Activated CD8-positive, alpha-beta memory T cell treated with anti-CD3 and anti-CD28 coated beads, Interleukin-2, amount 10 ng/mL, durations not matched to agents 7 days and 5 days (primary cell): Measurements from ENCODE around the gene SGMS1. TPM values are rescaled to one million over a fixed set of nuclear protein-coding genes. Genes with fewer than 3 reads are reported as not detected.
A peak's percentile ranks its signal among the peaks of the same experiment; 100 is the strongest.
"Not testable (repeated sequence)": the region's sequence is repeated elsewhere in the genome, so short reads cannot be mapped to it uniquely, and the experiment has no call there.

Source experiments
- ATAC-seq: fragments of 150-1000 bp; cut with Tn5 transposase; one replicate; pipeline ENCODE4 v1.10.0; 2021; ENCODE audit warnings: moderate library complexity
- CTCF ChIA-PET: fragments of 350-600 bp; sonication (Branson Sonifier 250); formaldehyde crosslinking; loops from one replicate; lab custom pipeline; 2021; ENCODE audit warnings: antibody characterized with exemption; lab: Charles Lee
- DNase-seq: peaks from one replicate; pipeline ENCODE4 v3.0.0-alpha.2; 2020
- H3K27ac Mint-ChIP-seq: one replicate; pipeline ENCODE4 v1.8.0; 2021; ENCODE audit warnings: mild to moderate bottlenecking, mixed read lengths
- H3K27me3 Mint-ChIP-seq: one replicate; pipeline ENCODE4 v1.8.0; 2021; ENCODE audit warnings: mixed read lengths
- H3K36me3 Mint-ChIP-seq: one replicate; pipeline ENCODE4 v1.8.0; 2021; ENCODE audit warnings: mild to moderate bottlenecking, mixed read lengths
- H3K4me1 Mint-ChIP-seq: one replicate; pipeline ENCODE4 v1.8.0; 2021; ENCODE audit warnings: mixed read lengths
- H3K4me3 Mint-ChIP-seq: one replicate; pipeline ENCODE4 v1.8.0; 2021; ENCODE audit warnings: mild to moderate bottlenecking, moderate library complexity, mixed read lengths
- H3K9me3 Mint-ChIP-seq: one replicate; pipeline ENCODE4 v1.8.0; 2022; ENCODE audit warnings: low read depth, mixed read lengths
- total RNA-seq, 2 experiments: library from RNA; stranded (reverse); gene quantifications; one replicate each; pipeline ENCODE4 v1.2.3, GENCODE V29; 2021

SGMS1 gene
- total RNA-seq, 2 experiments from 2014 or later: 37.0 to 38.4 TPM

DNA sequence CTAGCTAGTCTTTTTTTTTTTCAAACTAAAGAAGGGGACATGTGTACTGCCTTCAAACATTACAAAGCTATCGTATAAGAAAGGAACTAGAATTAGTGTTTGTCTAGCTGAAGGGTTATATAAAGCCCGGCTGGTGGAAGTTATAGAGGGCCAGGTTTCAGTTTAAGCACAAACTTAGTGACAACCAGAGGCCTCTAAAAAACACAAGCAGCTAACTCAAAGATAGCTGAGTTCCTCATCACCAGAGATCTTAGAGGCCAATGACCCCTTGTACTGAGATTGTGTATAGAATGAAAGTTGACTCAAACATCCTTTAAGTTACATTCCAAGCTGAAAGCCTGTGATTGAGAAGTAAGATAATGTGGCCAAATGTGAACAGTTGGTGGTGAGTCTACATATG, 28.1 kb upstream of the SGMS1 start:
- Mint-ChIP-seq H3K9me3 (no peaks in the 10 kb centered on the region), H3K27me3 (no peaks in the 10 kb centered on the region), H3K4me1 (peaks cover 17% of the 10 kb centered on the region), H3K27ac (no peak overlapping the region), H3K4me3 (no peak overlapping the region), H3K36me3 (no peaks in the 10 kb centered on the region)
- ATAC-seq (no peak), DNase-seq (no peak)
- CTCF ChIA-PET: interaction anchor here (0.7 to 4.1 kb wide), 3 partner anchors 30 to 234 kb away, joined by 3 to 13 read pairs (median 4); no protein-coding TSS in a partner anchor

DNA sequence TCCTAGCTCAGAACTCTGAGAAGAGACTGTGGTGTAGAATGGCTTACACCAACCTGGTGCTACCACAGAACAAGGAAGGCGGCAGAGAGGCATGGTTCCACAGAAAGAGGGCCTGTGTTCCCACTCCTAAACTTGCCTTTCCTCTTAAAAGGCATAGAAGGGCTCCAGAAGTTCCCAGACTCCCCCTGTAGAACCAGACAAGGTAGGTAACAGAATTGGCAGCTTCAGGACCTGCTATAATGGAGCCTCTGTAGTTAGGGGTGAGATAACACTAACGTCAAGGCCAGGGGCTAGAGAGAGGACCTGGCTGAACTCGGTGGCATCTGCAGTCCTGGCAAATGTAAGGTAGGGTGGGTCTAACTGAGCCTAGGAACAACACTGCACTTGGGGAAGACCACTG, 26.7 kb upstream of the SGMS1 start:
- no peak for DNase-seq
- Mint-ChIP-seq H3K27me3 (no peaks in the 10 kb centered on the region), H3K9me3 (no peaks in the 10 kb centered on the region), H3K27ac (no peak overlapping the region), H3K4me1 (peaks cover 17% of the 10 kb centered on the region), H3K36me3 (peaks cover 1% of the 10 kb centered on the region), H3K4me3 (no peak overlapping the region)
- CTCF ChIA-PET: interaction anchor here (2.1 to 4.1 kb wide), 2 partner anchors 10 to 28 kb away, joined by 5 to 13 read pairs; no protein-coding TSS in a partner anchor
- ATAC-seq: no peak

DNA sequence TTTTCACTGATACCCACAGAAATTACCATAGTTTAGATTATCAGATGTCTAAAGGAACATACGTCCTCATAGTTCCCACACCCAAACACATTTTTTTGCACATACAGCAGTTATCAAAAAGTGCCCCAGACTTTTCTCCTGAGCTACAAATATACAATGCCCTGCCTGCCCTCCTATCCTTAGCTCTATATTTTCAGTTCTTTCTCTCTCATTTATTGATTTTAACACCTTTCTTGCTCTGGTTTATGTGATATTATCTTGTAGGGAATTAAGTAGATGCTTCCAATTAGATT, 25.1 kb upstream of the SGMS1 start:
- no peak overlapping the region for H3K27ac Mint-ChIP-seq
- no peak for ATAC-seq
- H3K4me3 Mint-ChIP-seq: no peak overlapping the region
- H3K9me3 Mint-ChIP-seq: no peaks in the 10 kb centered on the region
- no peaks in the 10 kb centered on the region for H3K27me3 Mint-ChIP-seq
- CTCF ChIA-PET: interaction anchor here (1.1 to 2.1 kb wide), 2 partner anchors 11 to 12 kb away, joined by 4 to 5 read pairs; no protein-coding TSS in a partner anchor
- H3K36me3 Mint-ChIP-seq: peaks cover 1% of the 10 kb centered on the region
- no peak for DNase-seq
- H3K4me1 Mint-ChIP-seq: peaks cover 14% of the 10 kb centered on the region

DNA sequence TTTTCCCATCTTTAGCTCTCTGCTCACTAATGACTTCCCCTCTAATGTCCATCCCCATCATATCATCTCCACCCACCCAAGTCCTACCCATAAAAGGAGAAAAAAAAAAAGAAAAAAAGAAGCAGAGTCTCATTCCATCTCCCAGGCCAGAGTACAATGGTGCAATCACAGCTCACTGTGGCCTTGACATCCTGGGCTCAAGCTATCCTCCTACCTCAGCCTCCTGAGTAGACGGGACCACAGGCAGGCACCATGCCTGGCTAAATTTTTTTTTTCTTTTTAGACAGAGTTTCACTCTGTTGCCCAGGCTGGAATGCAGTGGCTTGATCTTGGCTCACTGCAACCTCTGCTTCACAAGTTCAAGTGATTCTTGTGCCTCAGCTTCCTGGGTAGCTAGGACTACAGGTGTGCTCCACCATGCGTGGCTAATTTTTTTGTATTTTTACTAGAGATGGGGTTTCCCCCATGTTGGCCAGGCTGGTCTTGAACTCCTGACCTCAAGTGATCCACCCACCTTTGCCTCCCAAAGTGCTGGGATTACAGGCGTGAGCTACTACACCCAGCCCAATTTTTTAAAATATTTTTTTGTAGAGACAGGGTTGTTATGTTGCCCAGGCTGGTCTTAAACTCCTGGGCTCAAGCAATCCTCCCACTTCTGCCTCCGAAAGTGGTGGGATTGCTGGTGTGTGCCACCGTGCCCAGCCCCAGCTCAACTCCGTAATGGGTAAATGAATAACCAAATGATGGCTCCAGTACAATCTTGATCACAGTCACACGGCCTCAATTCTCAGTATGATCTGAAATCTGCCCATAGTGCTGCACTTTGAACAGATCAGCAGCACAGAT, 24.6 kb upstream of the SGMS1 start:
- Mint-ChIP-seq H3K4me1 (peaks cover 8% of the 10 kb centered on the region), H3K36me3 (peaks cover 1% of the 10 kb centered on the region), H3K27me3 (peaks cover 2% of the 10 kb centered on the region), H3K9me3 (no peaks in the 10 kb centered on the region), H3K4me3 (no peak overlapping the region), H3K27ac (no peak overlapping the region)
- DNase-seq (no peak), ATAC-seq (no peak)
- CTCF ChIA-PET: interaction anchor here (1.1 to 1.3 kb wide), 2 partner anchors 9 to 11 kb away, joined by 3 to 4 read pairs; no protein-coding TSS in a partner anchor

DNA sequence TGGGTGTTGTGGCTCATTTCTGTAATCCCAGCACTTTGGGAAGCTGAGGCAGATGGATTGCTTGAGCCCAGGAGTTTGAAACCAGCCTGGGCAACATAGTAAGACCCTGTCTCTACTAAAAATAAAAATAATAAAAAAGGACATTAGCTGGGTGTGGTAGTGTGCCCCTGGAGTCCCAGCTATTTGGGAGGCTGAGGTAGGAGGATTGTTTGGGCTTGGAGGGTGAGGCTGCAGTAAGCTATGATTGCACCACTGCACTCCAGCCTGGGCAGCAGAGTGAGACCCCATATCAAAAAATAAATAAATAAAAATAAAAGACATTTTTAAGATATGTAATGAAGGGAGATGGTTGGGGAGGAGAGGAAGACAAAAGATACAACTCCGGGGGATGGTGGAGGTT, 23.6 kb upstream of the SGMS1 start:
- ATAC-seq, H3K27ac Mint-ChIP-seq, H3K4me3 Mint-ChIP-seq, H3K4me1 Mint-ChIP-seq, H3K9me3 Mint-ChIP-seq, H3K27me3 Mint-ChIP-seq, DNase-seq, H3K36me3 Mint-ChIP-seq: not testable (repeated sequence)
- CTCF ChIA-PET: interaction anchor here (1.3 kb wide), 1 partner anchor 8 kb away, joined by 3 read pairs; no protein-coding TSS in a partner anchor

DNA sequence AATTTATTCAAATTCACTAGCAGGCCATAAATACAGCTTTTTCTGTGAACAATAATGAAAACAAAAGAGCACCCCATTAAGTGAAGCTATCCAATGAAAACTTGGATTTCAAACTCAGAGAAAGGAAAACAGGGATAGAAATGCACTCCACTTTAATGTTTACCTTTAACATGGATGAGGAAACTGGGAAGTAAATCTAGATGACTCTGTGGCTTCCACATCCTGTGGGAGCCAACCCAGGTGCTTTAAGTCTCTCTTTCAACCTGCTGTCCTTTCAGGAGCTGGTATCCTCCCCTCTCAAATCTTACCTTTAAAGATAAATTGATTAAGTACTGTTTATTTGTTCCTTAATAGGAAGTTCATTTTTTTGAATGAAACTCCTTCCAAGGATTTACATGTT, 21.5 kb upstream of the SGMS1 start:
- Mint-ChIP-seq H3K27ac (no peak overlapping the region), H3K36me3 (peaks cover 3% of the 10 kb centered on the region), H3K4me3 (no peak overlapping the region), H3K4me1 (no peaks in the 10 kb centered on the region), H3K9me3 (no peaks in the 10 kb centered on the region), H3K27me3 (peaks cover 12% of the 10 kb centered on the region)
- no peak for ATAC-seq
- CTCF ChIA-PET: interaction anchor here (1.5 to 1.6 kb wide), 2 partner anchors 8 to 16 kb away, joined by 6 to 8 read pairs; no protein-coding TSS in a partner anchor
- no peak for DNase-seq

DNA sequence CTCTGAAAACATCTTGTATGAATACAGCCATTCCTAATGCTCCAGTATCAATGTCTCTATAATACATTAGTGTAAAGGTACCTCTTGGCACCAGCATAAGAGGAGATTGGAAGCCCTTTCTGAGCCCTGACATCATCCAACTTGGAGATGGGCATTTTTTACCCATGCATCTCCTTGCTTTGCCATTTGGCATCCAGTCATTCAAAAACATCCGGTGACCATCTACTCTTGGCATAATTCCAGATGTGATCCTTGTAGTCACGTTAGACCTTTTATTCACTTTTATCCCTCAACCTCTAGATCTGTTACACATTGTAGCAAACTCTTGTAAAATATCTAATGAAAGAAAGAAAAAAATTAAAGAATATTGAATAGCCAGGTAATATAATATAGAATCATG, 17.9 kb upstream of the SGMS1 start:
- H3K27ac Mint-ChIP-seq: no peak overlapping the region
- ATAC-seq: no peak
- DNase-seq: no peak
- H3K36me3 Mint-ChIP-seq: peaks cover 3% of the 10 kb centered on the region
- no peaks in the 10 kb centered on the region for H3K9me3 Mint-ChIP-seq
- H3K4me3 Mint-ChIP-seq: no peak overlapping the region
- H3K27me3 Mint-ChIP-seq: peaks cover 33% of the 10 kb centered on the region
- CTCF ChIA-PET: no interaction called here
- H3K4me1 Mint-ChIP-seq: peaks cover 18% of the 10 kb centered on the region

DNA sequence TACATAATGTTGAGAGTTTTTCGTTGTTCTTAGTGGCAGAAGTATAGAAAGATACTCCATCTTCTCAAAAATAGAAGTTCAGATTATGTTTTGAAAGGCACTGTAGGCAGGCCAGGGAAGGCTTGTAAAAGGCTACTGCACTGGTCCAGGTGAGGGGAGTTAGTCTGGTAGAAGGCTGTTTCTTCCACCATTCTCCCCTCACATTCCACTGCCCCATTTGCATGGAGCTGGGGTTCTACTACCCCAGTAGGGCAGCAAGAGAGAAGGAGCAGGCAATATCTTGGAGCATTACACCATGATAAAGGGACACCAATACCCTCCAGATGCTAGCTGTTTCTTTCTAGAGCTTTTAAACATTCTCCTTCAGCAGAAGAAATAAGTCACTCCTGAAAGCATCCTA, 16.5 kb upstream of the SGMS1 start:
- CTCF ChIA-PET: interaction anchor here (0.9 to 2.3 kb wide), 2 partner anchors 8 to 13 kb away, joined by 3 to 9 read pairs; no protein-coding TSS in a partner anchor
- no peak for DNase-seq
- no peak overlapping the region for H3K4me3 Mint-ChIP-seq
- no peak overlapping the region for H3K27ac Mint-ChIP-seq
- H3K9me3 Mint-ChIP-seq: no peaks in the 10 kb centered on the region
- no peak for ATAC-seq
- H3K4me1 Mint-ChIP-seq: peaks cover 32% of the 10 kb centered on the region
- peaks cover 38% of the 10 kb centered on the region for H3K27me3 Mint-ChIP-seq
- peaks cover 2% of the 10 kb centered on the region for H3K36me3 Mint-ChIP-seq

DNA sequence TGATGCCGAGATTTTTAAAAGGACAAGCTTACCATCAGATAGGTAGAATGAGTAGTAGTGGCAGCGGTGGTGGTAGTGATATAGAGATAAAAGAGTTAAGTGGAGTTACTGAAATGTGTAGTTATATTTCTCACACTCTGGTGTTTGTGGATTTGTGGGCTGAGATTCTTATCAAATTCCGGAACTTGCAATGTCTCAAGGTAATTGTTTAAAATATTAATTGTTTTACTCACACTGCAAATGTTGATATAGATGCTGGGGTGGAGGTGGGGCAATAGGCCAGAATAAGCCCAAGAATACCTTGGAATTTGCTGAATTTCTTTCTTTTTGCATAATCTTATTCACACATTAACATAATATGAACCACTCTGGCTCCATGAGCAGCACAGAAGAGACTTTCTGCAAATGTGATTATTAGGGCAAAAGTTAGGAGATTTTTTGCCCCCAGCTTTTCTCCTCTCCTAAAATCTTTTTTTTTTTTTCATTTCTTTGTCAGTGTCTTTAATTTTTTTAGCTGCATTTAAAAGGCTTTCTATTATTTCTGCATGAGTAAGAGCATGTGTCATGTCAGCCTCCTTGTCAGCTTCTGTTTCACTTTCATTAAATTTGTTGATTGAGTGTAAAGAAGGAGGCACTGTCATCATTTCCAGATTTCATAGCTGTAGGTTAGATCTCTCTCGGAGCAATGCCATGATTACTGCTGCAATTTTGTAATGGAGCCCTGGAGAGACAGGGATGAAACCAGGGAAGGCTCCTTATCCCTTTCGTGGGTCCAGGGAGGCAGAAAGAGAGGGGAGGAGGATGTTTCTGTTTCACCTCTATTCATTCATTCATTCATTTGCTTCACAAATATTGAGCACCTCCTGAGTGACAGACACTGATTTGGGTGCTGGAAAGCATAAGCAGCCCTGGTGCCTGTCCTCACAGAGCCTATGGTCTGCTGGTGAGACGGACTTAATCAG, 13.1 kb upstream of the SGMS1 start:
- ATAC-seq: peak; percentile 91
- Mint-ChIP-seq H3K4me3 (peak overlapping the region; percentile 63), H3K4me1 (peaks cover 41% of the 10 kb centered on the region), H3K27ac (peak overlapping the region; percentile 81), H3K27me3 (peaks cover 60% of the 10 kb centered on the region), H3K36me3 (peaks cover 2% of the 10 kb centered on the region), H3K9me3 (no peaks in the 10 kb centered on the region)
- DNase-seq: peak; percentile 78
- CTCF ChIA-PET: interaction anchor here (0.6 to 2.0 kb wide), 11 partner anchors 9 to 239 kb away, joined by 3 to 21 read pairs (median 4); partner anchors contain the start of gene SGMS1

DNA sequence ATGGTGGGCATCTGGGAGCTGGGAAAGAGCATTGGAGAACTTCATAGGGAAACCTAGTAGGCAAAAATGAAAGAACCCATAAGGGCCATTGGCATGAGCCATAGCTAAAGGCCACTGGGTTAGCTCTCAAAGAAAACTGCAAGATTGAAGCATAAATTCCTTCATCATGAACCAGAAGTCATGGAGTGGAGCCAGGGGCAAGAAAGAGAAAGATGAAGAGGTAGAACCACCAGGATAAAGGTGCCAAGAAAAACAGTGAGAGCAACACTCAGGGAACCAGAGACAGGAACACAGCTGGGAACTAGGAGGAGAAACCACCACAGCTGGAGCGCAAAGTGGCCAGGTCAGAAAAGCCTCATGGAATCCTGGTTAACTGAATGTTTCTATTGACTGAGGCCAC, 11.5 kb upstream of the SGMS1 start:
- H3K9me3 Mint-ChIP-seq: no peaks in the 10 kb centered on the region
- H3K36me3 Mint-ChIP-seq: peaks cover 1% of the 10 kb centered on the region
- H3K4me3 Mint-ChIP-seq: no peak overlapping the region
- ATAC-seq (no peak), DNase-seq (no peak)
- H3K27me3 Mint-ChIP-seq: peaks cover 61% of the 10 kb centered on the region
- peaks cover 42% of the 10 kb centered on the region for H3K4me1 Mint-ChIP-seq
- no peak overlapping the region for H3K27ac Mint-ChIP-seq
- CTCF ChIA-PET: interaction anchor here (0.6 to 1.3 kb wide), 4 partner anchors 18 to 214 kb away, joined by 3 to 4 read pairs (median 4); no protein-coding TSS in a partner anchor

DNA sequence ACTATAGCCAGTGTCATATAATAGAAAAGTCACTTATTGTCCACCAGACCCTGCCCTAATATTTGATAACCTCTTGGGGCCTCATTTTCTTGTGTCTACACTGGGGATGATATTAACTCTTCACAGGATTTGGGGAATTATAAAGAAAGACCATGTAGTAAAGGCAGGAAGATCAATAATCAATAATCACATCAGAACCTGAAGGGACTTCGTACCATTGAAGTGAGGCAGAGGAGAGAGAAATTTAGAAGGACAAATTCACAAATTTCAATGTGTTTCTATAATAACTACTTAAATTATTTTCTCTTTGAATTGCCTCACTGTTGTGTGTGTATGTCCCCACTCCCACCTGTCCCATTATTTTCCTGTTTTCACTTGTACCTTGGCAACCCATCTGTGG, 10.7 kb upstream of the SGMS1 start:
- no peak overlapping the region for H3K4me3 Mint-ChIP-seq
- no peak for ATAC-seq
- H3K4me1 Mint-ChIP-seq: peaks cover 50% of the 10 kb centered on the region
- H3K9me3 Mint-ChIP-seq: no peaks in the 10 kb centered on the region
- DNase-seq: no peak
- peaks cover 1% of the 10 kb centered on the region for H3K36me3 Mint-ChIP-seq
- H3K27ac Mint-ChIP-seq: no peak overlapping the region
- H3K27me3 Mint-ChIP-seq: peaks cover 57% of the 10 kb centered on the region
- CTCF ChIA-PET: interaction anchor here (1.2 kb wide), 1 partner anchor 26 kb away, joined by 4 read pairs; no protein-coding TSS in a partner anchor

DNA sequence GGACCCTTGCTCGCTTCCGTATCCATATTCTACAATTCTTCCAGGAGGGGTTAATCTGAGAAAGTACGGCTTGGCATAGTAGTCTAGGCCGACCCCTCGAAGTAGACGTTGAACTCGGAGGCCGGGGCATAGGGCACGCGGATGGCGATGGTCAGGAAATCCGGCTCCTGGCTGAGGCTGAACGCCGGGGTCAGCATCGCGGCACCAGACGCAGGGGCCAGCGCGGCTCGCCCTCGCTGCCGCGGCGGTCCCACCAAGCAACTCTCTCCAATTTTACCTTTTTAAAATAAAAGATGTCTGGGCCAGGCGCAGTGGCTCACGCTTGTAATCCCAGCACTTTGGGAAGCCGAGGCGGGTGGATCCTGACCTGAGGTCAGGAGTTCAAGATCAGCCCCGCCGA, 7.3 kb upstream of the SGMS1 start:
- DNase-seq: no peak
- Mint-ChIP-seq H3K4me3 (no peak overlapping the region), H3K27ac (no peak overlapping the region), H3K27me3 (peaks cover 54% of the 10 kb centered on the region), H3K9me3 (no peaks in the 10 kb centered on the region), H3K4me1 (peaks cover 44% of the 10 kb centered on the region), H3K36me3 (peaks cover 13% of the 10 kb centered on the region)
- no peak for ATAC-seq
- CTCF ChIA-PET: no interaction called here
